GM12878 (cell line): ENCODE results near the gene NET1. TPM values are rescaled to one million over a fixed set of nuclear protein-coding genes. Genes with fewer than 3 reads are reported as not detected.

ENCODE experiments used
- ATAC-seq: fragments of 200-7000 bp; cut with Tn5 transposase; 3 replicates; pipeline ENCODE4 v1.9.1; 2020; ENCODE audit warnings: mild to moderate bottlenecking, moderate library complexity
- BruUV-seq: library from RNA; stranded (reverse); fragments of 400-500 nt; replicated peaks from 2 replicates; lab custom pipeline; 2021; lab: Mats Ljungman, UMichigan
- CTCF ChIA-PET: fragments of 300-600 bp; sonication (Branson Sonifier 250); formaldehyde crosslinking; extraction: SDS; loops from one replicate; lab custom pipeline; 2021; ENCODE audit warnings: inconsistent platforms; lab: Yijun Ruan, JAX
- POLR2A ChIA-PET: fragments of 350-600 bp; formaldehyde crosslinking; extraction: SDS; loops from one replicate; lab custom pipeline; 2021; ENCODE audit warnings: inconsistent platforms; lab: Charles Lee
- RAD21 ChIA-PET: fragments of 300-600 bp; sonication (Branson Sonifier 250); formaldehyde crosslinking; loops from one replicate; lab custom pipeline; 2023; ENCODE audit warnings: antibody characterized with exemption; ENCODE audit not compliant: unreplicated experiment; lab: Charles Lee
- SMC1A ChIA-PET: fragments of 300-600 bp; sonication (Branson Sonifier 250); formaldehyde crosslinking; loops from one replicate; lab custom pipeline; 2023; ENCODE audit not compliant: unreplicated experiment, uncharacterized antibody; lab: Charles Lee
- DNase-seq: peaks from one replicate; pipeline ENCODE4 v3.0.0-alpha.2; 2011; ENCODE audit warnings: low read depth, low spot score
- FAIRE-seq: peaks from 3 replicates; lab custom pipeline; 2011; peaks lifted over from hg19 to GRCh38; lab: Jason Lieb, UNC
- H2AFZ ChIP-seq: 2 replicates; pipeline ENCODE4 v1.6.0; 2011; ENCODE audit warnings: low read depth, low read length, control low read depth; ENCODE audit not compliant: control insufficient read depth
- H3K27ac ChIP-seq: 2 replicates; pipeline ENCODE4 v1.5.1; 2011; ENCODE audit warnings: control low read depth; ENCODE audit not compliant: control insufficient read depth, insufficient read depth
- H3K27me3 ChIP-seq, 2 experiments: replicated peaks in 1 of 2; 2 replicates each; pipeline versions ENCODE4 v1.6.0 to v1.6.1; 2011; ENCODE audit warnings: low read length in 1 of 2; ENCODE audit not compliant: control insufficient read depth in 2 of 2, insufficient read depth in 2 of 2
- H3K36me3 ChIP-seq, 2 experiments: 2 replicates each; pipeline ENCODE4 v1.5.1; 2011; ENCODE audit warnings: low read length in 1 of 2; ENCODE audit not compliant: control insufficient read depth in 2 of 2, insufficient read depth in 2 of 2
- H3K4me1 ChIP-seq: 2 replicates; pipeline ENCODE4 v1.6.1; 2011; ENCODE audit warnings: mild to moderate bottlenecking, low read length, moderate library complexity, mixed read lengths; ENCODE audit not compliant: control insufficient read depth, insufficient read depth
- H3K4me2 ChIP-seq: 2 replicates; pipeline ENCODE4 v1.6.0; 2011; ENCODE audit warnings: control low read depth; ENCODE audit not compliant: control insufficient read depth, insufficient read depth
- H3K4me3 ChIP-seq: fragments of 200-600 bp; sonication (generic); 2 replicates; pipeline ENCODE4 v1.5.1; 2016
- H3K79me2 ChIP-seq: 2 replicates; pipeline ENCODE4 v1.6.0; 2011; ENCODE audit warnings: low read length; ENCODE audit not compliant: control insufficient read depth, insufficient read depth
- H3K9ac ChIP-seq: 2 replicates; pipeline ENCODE4 v1.8.0; 2011; ENCODE audit warnings: low read length, control low read depth, mixed read lengths; ENCODE audit not compliant: control insufficient read depth, insufficient read depth
- H3K9me3 ChIP-seq: replicated peaks from 3 replicates; pipeline ENCODE4 v1.5.1; 2011; ENCODE audit warnings: mild to moderate bottlenecking, low read length; ENCODE audit not compliant: control insufficient read depth, insufficient read depth
- H4K20me1 ChIP-seq: 2 replicates; pipeline ENCODE4 v1.6.0; 2011; ENCODE audit not compliant: control insufficient read depth, insufficient read depth
- CREM ChIP-seq: IDR thresholded peaks from 2 replicates; pipeline ENCODE4 v1.6.1; 2014; ENCODE audit warnings: antibody characterized with exemption, low read depth
- EGR1 ChIP-seq, 2 experiments: IDR thresholded peaks; 1 replicate in 1 of 2; 2 replicates in 1 of 2; pipeline ENCODE4 v1.6.1; 2011 to 2012; ENCODE audit warnings: low read depth in 2 of 2, low read length in 2 of 2, borderline replicate concordance in 1 of 2, mild to moderate bottlenecking in 1 of 2, moderate library complexity in 1 of 2
- ESRRA ChIP-seq: IDR thresholded peaks from 2 replicates; pipeline ENCODE4 v1.6.1; 2012; ENCODE audit warnings: mild to moderate bottlenecking, low read length, improper control_type of control experiment
- KLF5 ChIP-seq: fragments of 450-650 bp; IDR thresholded peaks from 2 replicates; pipeline ENCODE4 v1.6.1; 2014; ENCODE audit warnings: mild to moderate bottlenecking; ENCODE audit not compliant: partially characterized antibody
- MTA3 ChIP-seq: IDR thresholded peaks from 2 replicates; pipeline ENCODE4 v1.6.1; 2012; ENCODE audit warnings: low read length, inconsistent platforms, borderline replicate concordance
- MYC ChIP-seq: IDR thresholded peaks from 2 replicates; pipeline ENCODE4 v1.6.1; 2011; ENCODE audit warnings: mild to moderate bottlenecking, low read length, moderate library complexity, inconsistent platforms; ENCODE audit not compliant: insufficient read depth, insufficient replicate concordance, insufficient read length, severe bottlenecking
- POU2F2 ChIP-seq: IDR thresholded peaks from 3 replicates; pipeline ENCODE4 v1.6.1; 2011; ENCODE audit warnings: low read depth, mild to moderate bottlenecking, low read length, borderline replicate concordance
- RFX5 ChIP-seq: IDR thresholded peaks from 2 replicates; pipeline ENCODE4 v1.6.1; 2011; ENCODE audit warnings: low read depth, low read length, improper control_type of control experiment
- SMAD5 ChIP-seq: IDR thresholded peaks from 2 replicates; pipeline ENCODE4 v1.6.1; 2016; ENCODE audit warnings: antibody characterized with exemption, low read depth
- SREBF1 ChIP-seq: IDR thresholded peaks from 2 replicates; pipeline ENCODE4 v1.6.1; 2012; ENCODE audit warnings: mild to moderate bottlenecking, low read length
- STAT1 ChIP-seq: fragments of 450-650 bp; conservative IDR thresholded peaks from 2 replicates; pipeline ENCODE4 v1.6.1; 2014; ENCODE audit warnings: antibody characterized with exemption, mild to moderate bottlenecking
- TARDBP ChIP-seq: IDR thresholded peaks from 2 replicates; pipeline ENCODE4 v1.6.1; 2016; ENCODE audit warnings: borderline replicate concordance
- YY1 ChIP-seq: IDR thresholded peaks from 2 replicates; pipeline ENCODE4 v1.6.1; 2011; ENCODE audit warnings: low read depth, mild to moderate bottlenecking, low read length
- ZBED1 ChIP-seq: IDR thresholded peaks from 2 replicates; pipeline ENCODE4 v1.6.1; 2016; ENCODE audit warnings: borderline replicate concordance
- WGBS: methylation state at CpG from one replicate; pipeline ENCODE4 v1.1.6; 2016; ENCODE audit warnings: low lambda C conversion rate; ENCODE audit not compliant: insufficient replicate concordance, insufficient coverage; ENCODE audit errors: missing lambda C conversion rate; 5-methylcytosine and 5-hydroxymethylcytosine counted together
- in situ Hi-C: fragments of 300-500 bp; cut with MboI; formaldehyde crosslinking; loops from 9 replicates; pipeline ENCODE4 v1.14.3; 2018; ENCODE audit warnings: mixed read lengths
- intact Hi-C: fragments of 100-400 bp; cut with micrococcal nuclease; formaldehyde crosslinking; loops from one replicate; pipeline ENCODE4 v1.14.2; 2022; ENCODE audit not compliant: unreplicated experiment
- polyA plus RNA-seq, 11 experiments: library from polyadenylated mRNA; depleted of rRNA in 4 of 11; unstranded in 6 of 11; stranded (reverse) in 5 of 11; fragments of >200 nt; fragmentation: Nextera tagmentation in 4 of 11; fragmentation: Illumina TruSeq in 1 of 11; extraction: Ambion mirVana in 4 of 11; extraction: Trizol in 1 of 11; gene quantifications; 1 replicate in 1 of 11; 2 replicates in 10 of 11; pipeline versions ENCODE4 v1.2.1 to v1.2.3, GENCODE V29; 2011 to 2016; ENCODE audit warnings: inconsistent platforms in 2 of 11, missing spikeins in 2 of 11, low read depth in 1 of 11
- total RNA-seq, 4 experiments: library from RNA; depleted of rRNA in 3 of 4; stranded (reverse); fragments of >200 nt in 3 of 4; fragmentation: Illumina TruSeq in 1 of 4; extraction: Trizol in 1 of 4; gene quantifications; 2 replicates each; pipeline versions ENCODE4 v1.2.1 to v1.2.3, GENCODE V29; 2013 to 2021
- TF ChIP-seq, protein P1 (sequence below): IDR thresholded peaks from 2 replicates; pipeline ENCODE4 v1.6.1; 2012; ENCODE audit warnings: low read depth, low read length, improper control_type of control experiment
- TF ChIP-seq, protein P2 (sequence below): fragments of 450-650 bp; IDR thresholded peaks from 2 replicates; pipeline ENCODE4 v1.6.1; 2018; ENCODE audit warnings: mild to moderate bottlenecking, low read depth, moderate library complexity; ENCODE audit not compliant: partially characterized antibody
- TF ChIP-seq, protein P3 (sequence below): fragments of 450-650 bp; conservative IDR thresholded peaks from 2 replicates; pipeline ENCODE4 v1.6.1; 2017; ENCODE audit warnings: mild to moderate bottlenecking, moderate library complexity

Gene NET1
- total and polyA plus RNA-seq, 10 of the 15 experiments (the other 5 are each of a cell fraction or from before 2014, with no cell fraction given) = 6.5 to 22.7 (median 18.4) TPM

- TF ChIP-seq YY1 = no peak
- no peak for TF ChIP-seq TARDBP
Measured at GRCh38 chr10:5365928-5366327, 46.4 kb upstream of the NET1 start (continued).

- H3K4me1 ChIP-seq = no peaks in the 10 kb centered on the region
- no TSS peak for BruUV-seq
- ChIA-PET SMC1A (no interaction called here), RAD21 (no interaction called here), CTCF (no interaction called here), POLR2A (no interaction called here)
- H3K4me3 ChIP-seq = no peak overlapping the region
- in situ Hi-C loops (no loop called here), intact Hi-C loops (no loop called here)
- H3K36me3 ChIP-seq = no peaks in the 10 kb centered on the region
- no peaks in the 10 kb centered on the region for H3K27me3 ChIP-seq
- WGBS = 48% methylated on average over 9 of the region's 16 CpGs
- H3K9me3 ChIP-seq = no peaks in the 10 kb centered on the region; the same call in 2 of the 3 replicates
- H3K27ac ChIP-seq = no peak overlapping the region
- no peak for DNase-seq
- H2AFZ ChIP-seq = no peak overlapping the region
- no peak for FAIRE-seq
- H4K20me1 ChIP-seq = no peaks in the 10 kb centered on the region
- H3K4me2 ChIP-seq = no peak overlapping the region
- ATAC-seq = no peak
- no peak overlapping the region for H3K9ac ChIP-seq
- no peaks in the 10 kb centered on the region for H3K79me2 ChIP-seq
- no peak for TF ChIP-seq EGR1 (IDR thresholded peaks at IDR 0.05; ENCODE audit: borderline replicate concordance in 1 of 2, low read depth in 2 of 2, low read length in 2 of 2)
- no peak for TF ChIP-seq MTA3
- TF ChIP-seq ZBED1 = no peak
- no peak for TF ChIP-seq POU2F2
- TF ChIP-seq SREBF1 = no peak
- no peak for TF ChIP-seq RFX5
- TF ChIP-seq STAT1 = no peak
- no peak for TF ChIP-seq ESRRA
- TF ChIP-seq, protein P1, sequence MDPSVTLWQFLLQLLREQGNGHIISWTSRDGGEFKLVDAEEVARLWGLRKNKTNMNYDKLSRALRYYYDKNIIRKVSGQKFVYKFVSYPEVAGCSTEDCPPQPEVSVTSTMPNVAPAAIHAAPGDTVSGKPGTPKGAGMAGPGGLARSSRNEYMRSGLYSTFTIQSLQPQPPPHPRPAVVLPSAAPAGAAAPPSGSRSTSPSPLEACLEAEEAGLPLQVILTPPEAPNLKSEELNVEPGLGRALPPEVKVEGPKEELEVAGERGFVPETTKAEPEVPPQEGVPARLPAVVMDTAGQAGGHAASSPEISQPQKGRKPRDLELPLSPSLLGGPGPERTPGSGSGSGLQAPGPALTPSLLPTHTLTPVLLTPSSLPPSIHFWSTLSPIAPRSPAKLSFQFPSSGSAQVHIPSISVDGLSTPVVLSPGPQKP = no peak
- TF ChIP-seq, protein P2, sequence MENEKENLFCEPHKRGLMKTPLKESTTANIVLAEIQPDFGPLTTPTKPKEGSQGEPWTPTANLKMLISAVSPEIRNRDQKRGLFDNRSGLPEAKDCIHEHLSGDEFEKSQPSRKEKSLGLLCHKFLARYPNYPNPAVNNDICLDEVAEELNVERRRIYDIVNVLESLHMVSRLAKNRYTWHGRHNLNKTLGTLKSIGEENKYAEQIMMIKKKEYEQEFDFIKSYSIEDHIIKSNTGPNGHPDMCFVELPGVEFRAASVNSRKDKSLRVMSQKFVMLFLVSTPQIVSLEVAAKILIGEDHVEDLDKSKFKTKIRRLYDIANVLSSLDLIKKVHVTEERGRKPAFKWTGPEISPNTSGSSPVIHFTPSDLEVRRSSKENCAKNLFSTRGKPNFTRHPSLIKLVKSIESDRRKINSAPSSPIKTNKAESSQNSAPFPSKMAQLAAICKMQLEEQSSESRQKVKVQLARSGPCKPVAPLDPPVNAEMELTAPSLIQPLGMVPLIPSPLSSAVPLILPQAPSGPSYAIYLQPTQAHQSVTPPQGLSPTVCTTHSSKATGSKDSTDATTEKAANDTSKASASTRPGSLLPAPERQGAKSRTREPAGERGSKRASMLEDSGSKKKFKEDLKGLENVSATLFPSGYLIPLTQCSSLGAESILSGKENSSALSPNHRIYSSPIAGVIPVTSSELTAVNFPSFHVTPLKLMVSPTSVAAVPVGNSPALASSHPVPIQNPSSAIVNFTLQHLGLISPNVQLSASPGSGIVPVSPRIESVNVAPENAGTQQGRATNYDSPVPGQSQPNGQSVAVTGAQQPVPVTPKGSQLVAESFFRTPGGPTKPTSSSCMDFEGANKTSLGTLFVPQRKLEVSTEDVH = no peak
- TF ChIP-seq SMAD5 = no peak
- TF ChIP-seq, protein P3, sequence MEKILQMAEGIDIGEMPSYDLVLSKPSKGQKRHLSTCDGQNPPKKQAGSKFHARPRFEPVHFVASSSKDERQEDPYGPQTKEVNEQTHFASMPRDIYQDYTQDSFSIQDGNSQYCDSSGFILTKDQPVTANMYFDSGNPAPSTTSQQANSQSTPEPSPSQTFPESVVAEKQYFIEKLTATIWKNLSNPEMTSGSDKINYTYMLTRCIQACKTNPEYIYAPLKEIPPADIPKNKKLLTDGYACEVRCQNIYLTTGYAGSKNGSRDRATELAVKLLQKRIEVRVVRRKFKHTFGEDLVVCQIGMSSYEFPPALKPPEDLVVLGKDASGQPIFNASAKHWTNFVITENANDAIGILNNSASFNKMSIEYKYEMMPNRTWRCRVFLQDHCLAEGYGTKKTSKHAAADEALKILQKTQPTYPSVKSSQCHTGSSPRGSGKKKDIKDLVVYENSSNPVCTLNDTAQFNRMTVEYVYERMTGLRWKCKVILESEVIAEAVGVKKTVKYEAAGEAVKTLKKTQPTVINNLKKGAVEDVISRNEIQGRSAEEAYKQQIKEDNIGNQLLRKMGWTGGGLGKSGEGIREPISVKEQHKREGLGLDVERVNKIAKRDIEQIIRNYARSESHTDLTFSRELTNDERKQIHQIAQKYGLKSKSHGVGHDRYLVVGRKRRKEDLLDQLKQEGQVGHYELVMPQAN = no peak
- no peak for TF ChIP-seq MYC
- TF ChIP-seq CREM = no peak
- TF ChIP-seq KLF5 = no peak
Measured at GRCh38 chr10:5369362-5370158, 42.8 kb upstream of the NET1 start.
